IPS-NIHi11 (cell line): Measurements from ENCODE around the gene SSTR5.

Experiments used
- DNase-seq: peaks from one replicate; pipeline ENCODE4 v3.0.0; 2012; ENCODE audit warnings: mixed read lengths, low spot score

The SSTR5 gene

GRCh38 chr16:1102921-1103635 lies 30.5 kb downstream of the SSTR5 start:
- peak; percentile 96 for DNase-seq

GRCh38 chr16:1103636-1103980 lies 31.1 kb downstream of the SSTR5 start:
- no peak for DNase-seq

- DNase-seq = peak; percentile 98
Measured at GRCh38 chr16:1105888-1106620, 33.5 kb downstream of the SSTR5 start.

GRCh38 chr16:1106659-1107058 lies 34.1 kb downstream of the SSTR5 start:
- DNase-seq = no peak

- DNase-seq = no peak
Measured at GRCh38 chr16:1107141-1107540, 34.6 kb downstream of the SSTR5 start.

GRCh38 chr16:1107731-1108130 lies 35.2 kb downstream of the SSTR5 start:
- no peak for DNase-seq

- no peak for DNase-seq
Measured at GRCh38 chr16:1108299-1109252, 36.0 kb downstream of the SSTR5 start.

- no peak for DNase-seq
Measured at GRCh38 chr16:1109648-1110047, 37.1 kb downstream of the SSTR5 start.

GRCh38 chr16:1112506-1113184 lies 40.1 kb downstream of the SSTR5 start:
- no peak for DNase-seq

GRCh38 chr16:1113489-1113888 lies 40.9 kb downstream of the SSTR5 start:
- no peak for DNase-seq

- no peak for DNase-seq
Measured at GRCh38 chr16:1113889-1114526, 41.5 kb downstream of the SSTR5 start.

GRCh38 chr16:1116693-1117077 lies 44.1 kb downstream of the SSTR5 start:
- DNase-seq = no peak

- DNase-seq = no peak
Measured at GRCh38 chr16:1117176-1117900, 44.8 kb downstream of the SSTR5 start.

- DNase-seq = no peak
Measured at GRCh38 chr16:1117926-1118325, 45.4 kb downstream of the SSTR5 start.

- no peak for DNase-seq
Measured at GRCh38 chr16:1119129-1119528, 46.6 kb downstream of the SSTR5 start.

GRCh38 chr16:1119766-1120576 lies 47.4 kb downstream of the SSTR5 start:
- DNase-seq = no peak

- DNase-seq = no peak
Measured at GRCh38 chr16:1120577-1120941, 48.0 kb downstream of the SSTR5 start.

GRCh38 chr16:1121009-1121408 lies 48.5 kb downstream of the SSTR5 start:
- no peak for DNase-seq

- no peak for DNase-seq
Measured at GRCh38 chr16:1121601-1122397, 49.3 kb downstream of the SSTR5 start.
